ENCODE measurements around the gene FUBP1. TPM values are rescaled to one million over a fixed set of nuclear protein-coding genes. Genes with fewer than 3 reads are reported as not detected.

FUBP1 gene
- total and polyA plus RNA-seq, 3 experiments from 2014 or later = 54.6 to 217 (median 215) TPM

- no peak for DNase-seq
- H3K36me3 ChIP-seq (ENCODE audit: insufficient read depth, low read length) = peaks cover 29% of the 10 kb centered on the region
- H3K9me3 Mint-ChIP-seq = no peaks in the 10 kb centered on the region
- H3K4me3 Mint-ChIP-seq = no peak overlapping the region
- ChIA-PET CTCF (no interaction called here), POLR2A (no interaction called here)
- H3K27me3 Mint-ChIP-seq = no peaks in the 10 kb centered on the region
- H3K4me1 ChIP-seq (ENCODE audit: insufficient read depth, low read length) = no peaks in the 10 kb centered on the region
- H3K4me3 ChIP-seq (ENCODE audit: low read length) = no peak overlapping the region
- no peaks in the 10 kb centered on the region for H3K27me3 ChIP-seq (ENCODE audit: insufficient read depth, low read length, poor library complexity, severe bottlenecking)
- no peak overlapping the region for H3K27ac ChIP-seq (ENCODE audit: low read depth, low read length)
- H3K36me3 Mint-ChIP-seq = peaks cover 9 to 68% (median 19%) of the 10 kb centered on the region in 3 donors
- H3K27ac Mint-ChIP-seq = peak overlapping the region in 3 of 8 donors; percentile 10 to 72 (median 71)
- peaks cover 30 to 38% (median 34%) of the 10 kb centered on the region in 3 donors for H3K4me1 Mint-ChIP-seq
- H3K9me3 ChIP-seq (ENCODE audit: low read length) = no peaks in the 10 kb centered on the region
Measured at GRCh38 chr1:77945345-77945744, 33.5 kb downstream of the FUBP1 start.

- no peaks in the 10 kb centered on the region for H3K9me3 Mint-ChIP-seq
- no peak for DNase-seq
- no peaks in the 10 kb centered on the region for H3K27me3 Mint-ChIP-seq
- Histone ChIP-seq H3K36me3 (ENCODE audit: insufficient read depth, low read length) (peaks cover 12% of the 10 kb centered on the region), H3K27me3 (ENCODE audit: insufficient read depth, low read length, poor library complexity, severe bottlenecking) (no peaks in the 10 kb centered on the region), H3K4me3 (ENCODE audit: low read length) (no peak overlapping the region), H3K4me1 (ENCODE audit: insufficient read depth, low read length) (no peaks in the 10 kb centered on the region), H3K27ac (ENCODE audit: low read depth, low read length) (no peak overlapping the region), H3K9me3 (ENCODE audit: low read length) (no peaks in the 10 kb centered on the region)
- H3K36me3 Mint-ChIP-seq = peaks cover 9 to 43% (median 9%) of the 10 kb centered on the region in 3 donors
- ChIA-PET POLR2A (interaction anchor here (1.5 kb wide), 1 partner anchor 36 kb away, joined by 5 read pairs; no protein-coding TSS in a partner anchor), CTCF (no interaction called here)
- H3K4me3 Mint-ChIP-seq = no peak overlapping the region
- H3K4me1 Mint-ChIP-seq = peaks cover 13 to 24% (median 15%) of the 10 kb centered on the region in 3 donors
- peak overlapping the region in 5 of 8 donors; percentile 9 to 62 (median 43) for H3K27ac Mint-ChIP-seq
Measured at GRCh38 chr1:77942400-77943140, 36.3 kb downstream of the FUBP1 start.

DNA sequence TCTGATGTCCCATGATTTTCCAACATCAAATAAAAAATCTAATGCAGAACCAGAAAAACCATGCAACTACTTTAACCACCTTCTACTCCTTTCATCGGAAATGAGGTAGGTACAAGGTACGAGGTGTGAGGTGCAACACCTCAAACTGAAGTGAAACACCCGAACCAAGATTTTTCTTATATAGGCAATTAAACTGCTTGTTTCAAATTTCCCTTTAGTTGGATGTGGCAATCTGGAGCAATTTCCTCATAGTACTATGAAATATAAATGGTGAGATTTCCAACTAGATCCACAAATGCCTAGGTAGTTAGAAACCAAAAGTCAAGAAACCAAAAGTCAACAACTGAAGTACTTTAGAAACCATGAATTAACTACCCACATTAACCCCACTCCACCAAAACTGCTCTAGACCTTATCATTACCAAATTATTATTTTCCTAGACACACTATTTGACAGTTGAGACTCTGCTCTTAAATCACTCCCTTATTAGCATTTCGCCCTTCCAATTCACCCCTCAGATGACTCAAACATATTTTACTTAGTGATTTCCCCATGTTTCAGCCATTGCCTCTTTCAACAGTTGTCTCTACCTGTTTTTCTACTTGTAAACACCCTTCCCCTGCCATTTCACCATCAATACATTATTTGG lies 37.8 kb downstream of the FUBP1 start:
- H3K27ac ChIP-seq (ENCODE audit: low read depth, low read length) = no peak overlapping the region
- CTCF ChIA-PET = no interaction called here
- H3K27me3 ChIP-seq (ENCODE audit: insufficient read depth, low read length, poor library complexity, severe bottlenecking) = no peaks in the 10 kb centered on the region
- no peaks in the 10 kb centered on the region for H3K9me3 Mint-ChIP-seq
- peaks cover 9 to 31% (median 9%) of the 10 kb centered on the region in 3 donors for H3K36me3 Mint-ChIP-seq
- peaks cover 6 to 19% (median 11%) of the 10 kb centered on the region in 3 donors for H3K4me1 Mint-ChIP-seq
- H3K27me3 Mint-ChIP-seq = no peaks in the 10 kb centered on the region
- H3K4me1 ChIP-seq (ENCODE audit: insufficient read depth, low read length) = no peaks in the 10 kb centered on the region
- H3K27ac Mint-ChIP-seq = peak overlapping the region in 3 of 8 donors; percentile 0 to 59 (median 4)
- no peaks in the 10 kb centered on the region for H3K36me3 ChIP-seq (ENCODE audit: insufficient read depth, low read length)
- POLR2A ChIA-PET = no interaction called here
- H3K4me3 ChIP-seq (ENCODE audit: low read length) = no peak overlapping the region
- H3K4me3 Mint-ChIP-seq = no peak overlapping the region
- no peak for DNase-seq
- H3K9me3 ChIP-seq (ENCODE audit: low read length) = no peaks in the 10 kb centered on the region

DNA sequence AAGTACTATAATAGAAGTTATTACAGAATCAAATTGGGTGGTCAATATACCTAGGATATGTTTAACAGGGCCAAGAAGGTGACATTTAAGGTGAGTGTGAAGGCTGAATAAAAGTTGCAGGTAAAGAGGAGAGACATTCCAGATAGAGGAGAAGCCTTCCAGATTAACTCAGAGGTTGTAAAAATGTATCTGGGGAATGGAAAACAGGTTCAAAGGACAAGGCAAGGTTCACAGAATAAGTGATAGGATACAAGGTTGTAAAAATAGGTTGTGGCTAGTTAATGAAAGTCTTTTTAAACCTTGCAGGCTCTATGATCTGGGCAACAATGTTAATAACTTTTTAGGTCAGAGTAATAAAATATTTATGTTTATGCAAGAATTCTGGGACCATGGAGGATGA lies 40.2 kb downstream of the FUBP1 start:
- Mint-ChIP-seq H3K27ac (peak overlapping the region in 2 of 8 donors; percentile 2 to 24), H3K4me1 (peaks cover 3 to 14% (median 6%) of the 10 kb centered on the region in 3 donors), H3K36me3 (peaks cover 6 to 14% (median 7%) of the 10 kb centered on the region in 3 donors), H3K27me3 (no peaks in the 10 kb centered on the region), H3K9me3 (no peaks in the 10 kb centered on the region), H3K4me3 (no peak overlapping the region)
- Histone ChIP-seq H3K27me3 (ENCODE audit: insufficient read depth, low read length, poor library complexity, severe bottlenecking) (no peaks in the 10 kb centered on the region), H3K4me1 (ENCODE audit: insufficient read depth, low read length) (no peaks in the 10 kb centered on the region), H3K9me3 (ENCODE audit: low read length) (no peaks in the 10 kb centered on the region), H3K4me3 (ENCODE audit: low read length) (no peak overlapping the region), H3K36me3 (ENCODE audit: insufficient read depth, low read length) (no peaks in the 10 kb centered on the region), H3K27ac (ENCODE audit: low read depth, low read length) (no peak overlapping the region)
- POLR2A ChIA-PET = no interaction called here
- CTCF ChIA-PET = no interaction called here
- no peak for DNase-seq

DNA sequence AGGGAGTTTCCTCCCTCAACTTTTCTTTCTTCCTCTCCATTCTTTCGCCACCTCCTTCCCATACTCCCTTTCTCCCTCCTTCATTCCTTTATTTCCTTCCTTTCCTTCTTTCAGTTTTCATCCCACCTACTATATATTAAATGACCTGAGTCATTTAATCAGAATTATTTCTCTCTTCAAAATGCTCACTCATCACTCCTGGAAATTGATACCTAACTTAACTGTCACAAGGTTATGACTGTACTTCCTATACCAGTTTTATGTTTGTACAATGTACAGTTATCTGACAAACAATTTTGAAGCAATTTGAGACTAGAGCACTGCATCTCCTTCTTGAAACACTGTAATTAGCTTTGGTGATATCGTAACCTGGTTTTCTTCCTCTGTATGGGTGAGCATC lies 49.1 kb downstream of the FUBP1 start:
- Histone ChIP-seq H3K36me3 (ENCODE audit: insufficient read depth, low read length) (no peaks in the 10 kb centered on the region), H3K27me3 (ENCODE audit: insufficient read depth, low read length, poor library complexity, severe bottlenecking) (peaks cover 3% of the 10 kb centered on the region), H3K4me3 (ENCODE audit: low read length) (no peak overlapping the region), H3K4me1 (ENCODE audit: insufficient read depth, low read length) (no peaks in the 10 kb centered on the region), H3K27ac (ENCODE audit: low read depth, low read length) (no peak overlapping the region), H3K9me3 (ENCODE audit: low read length) (no peaks in the 10 kb centered on the region)
- no peak overlapping the region for H3K27ac Mint-ChIP-seq
- H3K4me3 Mint-ChIP-seq = no peak overlapping the region
- H3K4me1 Mint-ChIP-seq = peaks cover 9 to 18% (median 13%) of the 10 kb centered on the region in 3 donors
- H3K36me3 Mint-ChIP-seq = peaks cover 0 to 7% (median 2%) of the 10 kb centered on the region in 3 donors
- ChIA-PET CTCF (no interaction called here), POLR2A (no interaction called here)
- H3K9me3 Mint-ChIP-seq = no peaks in the 10 kb centered on the region
- no peaks in the 10 kb centered on the region for H3K27me3 Mint-ChIP-seq
- DNase-seq = no peak

DNA sequence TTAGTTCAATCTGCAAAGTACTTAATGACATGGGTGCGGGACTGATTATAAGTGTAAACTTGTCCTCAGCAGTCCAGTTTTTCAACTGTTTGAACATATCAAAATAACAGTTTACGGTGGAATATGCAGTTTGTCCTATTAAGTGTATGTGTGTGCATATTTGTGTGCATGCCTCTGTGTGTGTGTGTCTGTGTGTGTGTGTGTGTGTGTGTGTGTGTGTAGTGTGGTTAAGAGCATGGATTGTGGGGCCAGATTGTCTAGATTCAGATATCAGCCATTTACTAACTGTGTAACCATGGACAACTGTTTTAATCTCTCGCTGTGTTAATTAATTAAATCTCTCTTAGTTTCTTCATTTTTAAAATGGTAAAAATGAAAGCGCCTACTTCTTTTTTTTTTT lies 51.5 kb downstream of the FUBP1 start:
- Mint-ChIP-seq H3K27ac (no peak overlapping the region), H3K4me3 (peak overlapping the region in 2 of 7 donors; percentile 18 to 33), H3K4me1 (peaks cover 9 to 18% (median 13%) of the 10 kb centered on the region in 3 donors)

GRCh38 chr1:77926561-77927357 lies 52.1 kb downstream of the FUBP1 start:
- Histone ChIP-seq H3K27ac (ENCODE audit: low read depth, low read length) (no peak overlapping the region), H3K27me3 (ENCODE audit: insufficient read depth, low read length, poor library complexity, severe bottlenecking) (peaks cover 3% of the 10 kb centered on the region), H3K36me3 (ENCODE audit: insufficient read depth, low read length) (no peaks in the 10 kb centered on the region), H3K4me3 (ENCODE audit: low read length) (peak overlapping the region; percentile 32), H3K9me3 (ENCODE audit: low read length) (no peaks in the 10 kb centered on the region), H3K4me1 (ENCODE audit: insufficient read depth, low read length) (no peaks in the 10 kb centered on the region)
- DNase-seq = no peak
- peaks cover 9 to 18% (median 13%) of the 10 kb centered on the region in 3 donors for H3K4me1 Mint-ChIP-seq
- H3K27me3 Mint-ChIP-seq = no peaks in the 10 kb centered on the region
- no peaks in the 10 kb centered on the region for H3K9me3 Mint-ChIP-seq
- H3K36me3 Mint-ChIP-seq = peaks cover 0 to 7% (median 2%) of the 10 kb centered on the region in 3 donors
- ChIA-PET POLR2A (no interaction called here), CTCF (no interaction called here)
- H3K4me3 Mint-ChIP-seq = peak overlapping the region; percentile 73 to 88 (median 83)
- peak overlapping the region in 6 of 8 donors; percentile 2 to 71 (median 38) for H3K27ac Mint-ChIP-seq

More for the DNA sequence above, 51.5 kb downstream of the FUBP1 start:
- no peaks in the 10 kb centered on the region for H3K9me3 Mint-ChIP-seq
- Histone ChIP-seq H3K36me3 (ENCODE audit: insufficient read depth, low read length) (no peaks in the 10 kb centered on the region), H3K9me3 (ENCODE audit: low read length) (no peaks in the 10 kb centered on the region), H3K27me3 (ENCODE audit: insufficient read depth, low read length, poor library complexity, severe bottlenecking) (peaks cover 3% of the 10 kb centered on the region), H3K27ac (ENCODE audit: low read depth, low read length) (no peak overlapping the region), H3K4me1 (ENCODE audit: insufficient read depth, low read length) (no peaks in the 10 kb centered on the region), H3K4me3 (ENCODE audit: low read length) (no peak overlapping the region)
- no peak for DNase-seq
- ChIA-PET POLR2A (no interaction called here), CTCF (no interaction called here)
- H3K27me3 Mint-ChIP-seq = no peaks in the 10 kb centered on the region
- peaks cover 0 to 7% (median 2%) of the 10 kb centered on the region in 3 donors for H3K36me3 Mint-ChIP-seq
